GM21360 (cell line): Measurements from ENCODE around the gene EYA2.

ENCODE experiments used
- ATAC-seq: cut with Tn5 transposase; IDR thresholded peaks from one replicate; pipeline ENCODE4 v1.9.1; 2021; ENCODE audit warnings: mild to moderate bottlenecking, moderate library complexity; ENCODE audit not compliant: unreplicated experiment

Gene EYA2

GRCh38 chr20:46999801-47000465 is 105.3 kb downstream of the EYA2 start:
- ATAC-seq, result no peak

DNA sequence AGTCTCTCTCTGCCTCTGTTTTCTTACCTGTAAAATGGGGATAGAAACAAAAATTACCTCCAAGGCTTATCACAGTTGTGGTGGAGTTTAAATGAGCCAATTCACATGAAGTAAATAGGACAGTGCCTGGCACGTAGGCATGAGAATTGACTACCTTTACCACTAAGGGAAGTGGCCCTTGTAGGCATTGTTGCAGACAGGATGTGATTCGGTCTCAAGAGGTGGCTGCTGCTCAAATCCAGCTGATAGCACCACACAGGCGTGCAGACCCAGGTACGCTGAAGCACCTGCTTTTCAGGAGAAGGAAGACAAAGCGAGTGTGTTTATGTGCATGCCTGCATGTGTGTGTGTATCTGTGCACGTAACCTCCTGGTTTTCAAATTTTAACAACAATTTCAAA is 108.6 kb downstream of the EYA2 start:
- no peak for ATAC-seq

DNA sequence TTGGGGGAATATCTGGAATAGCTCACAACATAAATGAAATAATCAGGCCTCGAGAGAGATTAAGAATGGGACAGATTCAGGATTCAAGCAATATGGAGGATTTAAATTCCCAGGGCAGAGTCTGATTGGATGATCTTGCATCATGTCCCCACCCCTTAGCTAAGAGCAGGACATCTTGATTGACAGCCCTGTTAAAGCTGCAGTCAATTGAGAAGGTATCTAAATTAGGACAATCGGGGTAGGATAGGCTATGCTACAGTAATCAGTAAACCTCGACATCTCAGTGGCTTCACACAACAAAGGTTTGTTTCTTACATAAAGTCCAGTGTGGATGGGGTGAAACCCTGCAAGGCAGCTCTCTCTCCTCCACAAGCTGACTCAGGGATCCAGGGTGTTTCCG is 109.5 kb downstream of the EYA2 start:
- ATAC-seq, result no peak

DNA sequence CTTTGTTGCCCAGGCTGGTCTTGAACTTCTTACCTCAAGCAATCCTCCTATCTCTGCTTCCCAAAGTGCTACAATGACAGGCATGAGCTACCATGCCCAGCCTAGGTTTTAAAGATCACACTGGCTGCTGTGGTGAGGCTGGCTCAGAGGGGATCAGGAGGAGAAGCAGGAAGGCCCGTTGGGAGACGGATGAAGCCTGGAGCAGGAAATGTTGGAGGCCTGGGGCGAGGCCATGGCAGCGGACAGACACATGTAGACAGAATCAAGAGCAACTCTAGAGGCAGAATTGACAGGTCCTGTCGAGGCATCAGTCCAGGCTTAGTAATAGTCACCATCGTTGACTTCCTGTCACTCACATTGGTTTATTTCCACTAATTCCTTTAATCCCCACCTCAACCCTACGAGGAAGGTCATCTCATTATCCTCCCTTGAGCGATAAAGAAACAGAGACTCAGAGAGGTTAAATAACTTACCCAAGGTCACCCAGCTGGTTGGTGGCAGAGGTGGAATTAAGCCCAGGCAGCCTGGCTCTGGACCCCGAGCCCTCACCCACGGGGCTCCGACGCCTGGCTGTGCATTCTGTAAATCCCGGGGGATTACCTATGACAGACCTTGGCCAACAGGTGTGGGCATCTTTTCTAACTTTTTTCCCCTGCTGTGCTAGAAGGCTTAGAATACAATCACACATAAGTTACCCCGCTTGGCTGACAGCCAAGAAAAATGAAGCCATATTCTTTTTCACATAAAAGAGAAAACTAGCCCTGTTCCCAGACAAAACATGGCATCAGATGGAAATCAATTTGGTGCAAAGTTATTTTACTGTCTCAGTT is 113.4 kb downstream of the EYA2 start:
- no peak for ATAC-seq

GRCh38 chr20:47008842-47009518 is 114.3 kb downstream of the EYA2 start:
- ATAC-seq, result no peak

DNA sequence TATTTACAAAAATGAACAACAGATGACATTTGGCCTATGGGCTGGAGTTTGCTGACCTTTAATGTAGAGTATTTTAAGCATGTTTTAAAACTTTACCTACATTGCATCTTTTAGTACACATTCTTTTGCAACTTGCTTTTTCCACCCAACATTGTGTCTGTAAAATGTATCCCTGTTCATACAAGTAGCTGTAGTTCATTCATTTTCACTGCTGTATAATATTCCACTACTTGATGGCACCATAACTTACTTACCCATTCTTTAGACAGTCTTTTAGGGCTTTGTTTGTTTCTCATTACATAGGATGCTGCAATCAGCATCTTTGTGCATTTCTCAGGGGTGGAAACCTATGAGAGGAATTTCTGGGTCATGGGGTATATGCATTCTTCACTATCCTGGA is 115.1 kb downstream of the EYA2 start:
- ATAC-seq, result no peak

DNA sequence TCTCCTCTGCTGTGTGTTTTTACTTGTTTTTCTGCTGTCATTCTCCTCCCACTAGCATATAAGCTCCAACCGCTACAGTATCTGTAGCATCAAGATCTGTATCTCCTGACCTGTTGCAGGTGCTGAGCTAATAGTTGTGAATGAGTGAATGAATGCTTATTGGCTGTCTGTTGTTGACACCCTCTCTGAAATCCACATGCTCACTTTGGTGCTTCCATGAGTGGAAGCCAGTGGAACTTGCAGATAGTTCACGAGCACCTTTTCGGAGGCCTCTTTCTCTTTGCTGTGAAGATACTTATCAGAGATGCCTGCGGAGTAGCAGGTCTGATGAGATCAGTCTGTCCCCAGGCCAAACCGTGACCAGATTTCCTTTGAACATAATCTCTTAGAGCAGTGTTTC is 117.3 kb downstream of the EYA2 start:
- no peak for ATAC-seq

GRCh38 chr20:47013606-47014005 is 119.0 kb downstream of the EYA2 start:
- no peak for ATAC-seq

GRCh38 chr20:47016068-47016664 is 121.5 kb downstream of the EYA2 start:
- ATAC-seq, result no peak

DNA sequence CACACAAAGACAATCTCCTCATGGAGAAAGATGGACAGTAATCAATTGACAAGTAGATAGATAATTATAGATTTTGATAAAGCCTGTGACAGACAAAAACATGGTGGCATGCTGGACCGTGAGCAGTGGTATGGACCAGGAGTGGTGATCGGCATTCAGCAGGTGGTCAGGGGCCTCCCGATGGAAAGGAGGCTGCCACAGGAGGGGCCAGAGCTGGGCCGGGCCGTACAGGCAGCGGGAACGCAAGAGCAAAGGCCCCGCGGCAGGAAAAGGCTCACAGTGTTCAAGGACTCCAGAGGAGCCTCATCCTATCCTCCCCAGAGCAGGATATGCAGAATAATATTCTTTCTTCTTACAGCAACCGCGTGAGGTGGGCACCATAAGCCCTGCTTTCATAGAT is 123.7 kb downstream of the EYA2 start:
- ATAC-seq, result no peak

DNA sequence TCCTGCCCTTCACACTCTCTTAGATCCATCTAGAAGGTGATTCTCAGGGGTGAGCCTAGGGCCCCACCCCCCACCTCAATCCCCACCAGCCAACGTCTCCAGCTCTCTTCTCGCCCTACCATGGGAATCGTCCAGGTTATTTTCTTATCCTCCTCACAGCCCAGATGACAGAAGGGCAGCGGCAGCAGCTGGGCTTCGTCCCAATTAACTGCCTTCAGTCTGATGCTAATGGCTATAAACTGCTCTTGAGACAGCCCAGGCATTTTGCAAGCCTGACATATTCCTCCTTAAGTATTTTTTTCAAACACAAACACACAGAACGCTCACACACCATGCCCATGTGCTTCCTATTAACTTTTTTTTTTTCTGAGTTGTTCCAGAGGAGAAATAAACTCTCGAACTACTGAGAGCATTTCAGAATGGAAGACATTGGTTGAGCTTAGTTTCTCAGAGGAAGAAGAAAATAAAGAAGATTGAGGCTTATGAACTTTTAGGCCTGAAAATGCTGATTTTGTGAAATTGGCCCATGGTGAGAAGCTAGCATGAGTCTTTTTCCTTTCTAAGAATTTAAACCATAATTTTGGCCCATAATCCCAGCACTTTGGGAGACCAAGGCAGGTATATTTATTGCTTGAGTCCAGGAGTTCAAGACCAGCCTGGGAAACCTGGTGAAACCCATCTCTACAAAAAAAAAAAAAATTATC is 124.6 kb downstream of the EYA2 start:
- no peak for ATAC-seq

DNA sequence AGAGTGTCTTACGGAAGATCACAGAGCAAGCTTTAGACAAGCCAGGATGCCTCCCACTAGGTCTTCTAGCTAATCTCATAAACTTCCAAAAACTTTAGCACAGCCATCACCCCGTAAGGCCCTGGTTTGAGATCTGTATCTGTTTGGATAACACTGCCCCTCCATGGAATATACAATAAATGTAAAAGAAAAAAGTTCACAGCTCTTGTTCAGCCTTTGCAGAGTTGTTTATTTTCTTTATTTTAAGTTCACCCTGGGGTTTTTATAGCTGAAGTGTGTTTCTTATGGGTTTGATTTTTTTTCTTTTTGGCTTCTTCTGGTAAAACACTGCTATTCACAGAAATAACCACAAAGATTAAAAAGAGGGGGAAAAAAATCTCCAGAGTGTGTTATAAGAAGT is 125.6 kb downstream of the EYA2 start:
- ATAC-seq, result no peak

- no peak for ATAC-seq
Observed at GRCh38 chr20:47021850-47022249, 127.2 kb downstream of the EYA2 start.

DNA sequence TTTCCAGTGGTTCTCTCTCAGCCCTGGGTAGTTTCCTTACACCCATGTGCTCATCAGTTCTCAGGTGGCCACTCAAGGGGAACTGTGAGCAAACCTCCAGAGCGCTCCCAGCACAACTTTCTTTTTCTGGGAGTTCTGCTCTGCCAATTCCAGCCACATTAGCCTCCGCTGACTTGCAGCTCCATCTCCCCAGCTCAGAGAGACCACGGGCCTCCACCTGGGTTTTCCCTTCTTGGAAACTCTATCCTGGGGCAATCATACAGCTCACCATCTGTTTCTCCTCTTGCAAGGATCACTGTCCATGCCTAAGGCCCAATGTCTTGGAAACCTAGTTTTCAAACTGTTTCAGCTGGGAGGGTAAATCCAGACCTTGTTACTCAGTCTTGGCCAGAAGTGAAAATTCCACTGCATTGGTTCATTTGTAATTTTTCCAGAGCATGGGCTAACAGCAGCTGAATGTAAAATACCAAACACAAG is 129.9 kb downstream of the EYA2 start:
- ATAC-seq, result no peak

GRCh38 chr20:47027042-47027441 is 132.4 kb downstream of the EYA2 start:
- no peak for ATAC-seq

GRCh38 chr20:47027456-47027855 is 132.8 kb downstream of the EYA2 start:
- ATAC-seq, result no peak

- no peak for ATAC-seq
Observed at GRCh38 chr20:47028487-47028886, 133.8 kb downstream of the EYA2 start.

GRCh38 chr20:47029845-47030244 is 135.2 kb downstream of the EYA2 start:
- no peak for ATAC-seq

DNA sequence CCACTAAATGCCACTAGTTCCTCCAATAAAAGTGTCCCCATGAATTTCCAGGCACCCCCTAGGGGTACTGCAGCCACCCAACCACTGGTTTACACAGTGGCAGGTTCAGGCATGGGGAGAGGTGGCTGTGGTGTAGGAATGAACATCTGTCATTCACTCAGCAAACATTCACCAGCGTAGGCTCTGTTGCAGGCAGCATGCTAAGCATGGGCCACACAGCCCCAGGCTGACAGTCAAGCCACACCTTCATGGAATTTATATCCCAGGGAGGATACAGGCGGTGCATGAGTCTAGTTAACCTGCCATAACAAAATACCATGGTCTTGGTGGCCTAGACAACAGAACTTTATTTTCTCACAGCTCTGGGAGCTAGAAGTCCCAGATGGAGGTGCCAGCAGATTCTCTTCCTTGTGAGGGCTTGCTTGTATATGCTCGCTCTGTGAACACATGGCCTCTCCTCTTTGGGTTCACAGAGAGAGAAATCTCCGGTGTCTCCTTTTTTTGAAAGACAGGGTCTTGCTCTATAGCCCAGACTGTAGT is 135.7 kb downstream of the EYA2 start:
- no peak for ATAC-seq

DNA sequence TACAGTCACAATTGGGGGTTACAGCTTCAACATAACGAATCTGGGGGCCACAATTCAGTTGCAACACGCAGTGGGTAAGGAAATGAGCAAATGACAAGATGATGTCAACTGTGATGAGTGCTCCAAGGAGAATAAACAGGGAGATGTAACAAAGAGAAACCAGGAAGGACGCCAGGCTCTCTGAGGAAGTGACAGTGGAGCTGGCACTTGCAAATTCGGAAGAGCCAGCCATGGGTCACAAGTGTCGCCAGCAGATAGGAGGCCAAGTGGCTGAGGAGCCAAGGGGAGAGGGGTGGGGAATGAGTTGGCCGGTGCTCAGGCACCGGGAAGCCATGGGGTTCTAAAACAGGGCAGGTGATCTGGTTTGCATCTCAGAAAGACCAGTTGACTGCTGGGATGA is 136.4 kb downstream of the EYA2 start:
- no peak for ATAC-seq

GRCh38 chr20:47031821-47032220 is 137.2 kb downstream of the EYA2 start:
- ATAC-seq, result no peak
